ENCODE data around the gene DGCR2.
"Not testable (repeated sequence)": the region's sequence is repeated elsewhere in the genome, so short reads cannot be mapped to it uniquely, and the experiment has no call there.

DGCR2 gene

GRCh38 chr22:19001204-19001603 lies 121.0 kb downstream of the DGCR2 start:
- no peak for DNase-seq
- in situ Hi-C loops (cut with MboI; ENCODE audit: low pct_unique_long_range_greater_than_20kb, low sequenced_read_pairs), result no loop called here

GRCh38 chr22:19000106-19000505 lies 122.1 kb downstream of the DGCR2 start:
- in situ Hi-C loops (cut with MboI; ENCODE audit: low pct_unique_long_range_greater_than_20kb, low sequenced_read_pairs), result not testable (repeated sequence)

GRCh38 chr22:18999416-18999815 lies 122.8 kb downstream of the DGCR2 start:
- no peak for DNase-seq
- in situ Hi-C loops (cut with MboI; ENCODE audit: low pct_unique_long_range_greater_than_20kb, low sequenced_read_pairs), result no loop called here

More at GRCh38 chr22:19000106-19000505, 122.1 kb downstream of the DGCR2 start:
- not testable (repeated sequence) for DNase-seq

GRCh38 chr22:18999008-18999407 lies 123.2 kb downstream of the DGCR2 start:
- DNase-seq, result no peak
- in situ Hi-C loops (cut with MboI; ENCODE audit: low pct_unique_long_range_greater_than_20kb, low sequenced_read_pairs), result no loop called here

- in situ Hi-C loops (cut with MboI; ENCODE audit: low pct_unique_long_range_greater_than_20kb, low sequenced_read_pairs), result no loop called here
These were observed 124.3 kb downstream of the DGCR2 start for GRCh38 chr22:18997925-18998315.

GRCh38 chr22:18997306-18997924 lies 124.8 kb downstream of the DGCR2 start:
- in situ Hi-C loops (cut with MboI; ENCODE audit: low pct_unique_long_range_greater_than_20kb, low sequenced_read_pairs), result no loop called here
- no peak for DNase-seq

More at GRCh38 chr22:18997925-18998315, 124.3 kb downstream of the DGCR2 start:
- DNase-seq, result no peak

GRCh38 chr22:18996376-18996900 lies 125.8 kb downstream of the DGCR2 start:
- in situ Hi-C loops (cut with MboI; ENCODE audit: low pct_unique_long_range_greater_than_20kb, low sequenced_read_pairs), result no loop called here

GRCh38 chr22:18995327-18995711 lies 126.9 kb downstream of the DGCR2 start:
- DNase-seq, result no peak
- in situ Hi-C loops (cut with MboI; ENCODE audit: low pct_unique_long_range_greater_than_20kb, low sequenced_read_pairs), result no loop called here

More at GRCh38 chr22:18996376-18996900, 125.8 kb downstream of the DGCR2 start:
- DNase-seq, result no peak

GRCh38 chr22:18994701-18995326 lies 127.4 kb downstream of the DGCR2 start:
- in situ Hi-C loops (cut with MboI; ENCODE audit: low pct_unique_long_range_greater_than_20kb, low sequenced_read_pairs), result no loop called here
- no peak for DNase-seq

GRCh38 chr22:18994056-18994455 lies 128.2 kb downstream of the DGCR2 start:
- no peak for DNase-seq
- in situ Hi-C loops (cut with MboI; ENCODE audit: low pct_unique_long_range_greater_than_20kb, low sequenced_read_pairs), result no loop called here

- DNase-seq, result no peak
- in situ Hi-C loops (cut with MboI; ENCODE audit: low pct_unique_long_range_greater_than_20kb, low sequenced_read_pairs), result no loop called here
These were observed 129.5 kb downstream of the DGCR2 start for GRCh38 chr22:18992543-18993198.

GRCh38 chr22:18991821-18992442 lies 130.3 kb downstream of the DGCR2 start:
- in situ Hi-C loops (cut with MboI; ENCODE audit: low pct_unique_long_range_greater_than_20kb, low sequenced_read_pairs), result no loop called here
- no peak for DNase-seq

- no peak for DNase-seq
- in situ Hi-C loops (cut with MboI; ENCODE audit: low pct_unique_long_range_greater_than_20kb, low sequenced_read_pairs), result no loop called here
These were observed 131.1 kb downstream of the DGCR2 start for GRCh38 chr22:18991138-18991432.

GRCh38 chr22:18990355-18991137 lies 131.7 kb downstream of the DGCR2 start:
- in situ Hi-C loops (cut with MboI; ENCODE audit: low pct_unique_long_range_greater_than_20kb, low sequenced_read_pairs), result no loop called here

GRCh38 chr22:18988958-18989357 lies 133.3 kb downstream of the DGCR2 start:
- DNase-seq, result no peak
- in situ Hi-C loops (cut with MboI; ENCODE audit: low pct_unique_long_range_greater_than_20kb, low sequenced_read_pairs), result no loop called here

More at GRCh38 chr22:18990355-18991137, 131.7 kb downstream of the DGCR2 start:
- DNase-seq, result no peak

- no peak for DNase-seq
- in situ Hi-C loops (cut with MboI; ENCODE audit: low pct_unique_long_range_greater_than_20kb, low sequenced_read_pairs), result no loop called here
These were observed 134.4 kb downstream of the DGCR2 start for GRCh38 chr22:18987765-18988164.

- DNase-seq; in situ Hi-C loops (cut with MboI; ENCODE audit: low pct_unique_long_range_greater_than_20kb, low sequenced_read_pairs): not testable (repeated sequence)
These were observed 135.1 kb downstream of the DGCR2 start for GRCh38 chr22:18987114-18987513.
